Retina (tissue), 1 donor: ENCODE results near the gene IGSF6.
"Not testable (repeated sequence)": the region's sequence is repeated elsewhere in the genome, so short reads cannot be mapped to it uniquely, and the experiment has no call there.

Source experiments
- DNase-seq: peaks from one replicate; pipeline ENCODE4 v3.0.0-alpha.2; 2016

IGSF6 gene, protein sequence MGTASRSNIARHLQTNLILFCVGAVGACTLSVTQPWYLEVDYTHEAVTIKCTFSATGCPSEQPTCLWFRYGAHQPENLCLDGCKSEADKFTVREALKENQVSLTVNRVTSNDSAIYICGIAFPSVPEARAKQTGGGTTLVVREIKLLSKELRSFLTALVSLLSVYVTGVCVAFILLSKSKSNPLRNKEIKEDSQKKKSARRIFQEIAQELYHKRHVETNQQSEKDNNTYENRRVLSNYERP

DNA sequence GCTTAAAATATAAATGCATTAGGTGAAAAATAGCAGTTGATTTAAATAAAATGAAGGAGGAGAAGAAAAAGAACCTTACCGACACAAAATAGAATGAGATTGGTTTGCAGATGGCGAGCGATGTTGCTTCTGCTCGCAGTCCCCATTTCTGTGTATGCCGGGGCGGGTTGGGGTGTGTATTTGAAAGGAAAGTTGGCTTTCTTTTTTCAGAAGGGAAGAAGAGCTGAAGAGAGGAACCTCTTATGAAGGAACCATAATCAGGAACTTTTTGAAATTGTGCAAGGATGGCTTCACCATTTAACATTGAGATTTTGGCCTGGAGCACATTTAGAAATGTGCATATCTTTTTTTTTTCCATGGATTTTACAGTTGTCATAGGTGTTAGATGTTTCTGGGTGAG lies at the start of gene IGSF6:
Gene IGSF6, minus strand, starts transcription at position 156 of the 400 bp plus-strand sequence. Its CDS starts 10 bp downstream, at position 146.
- no peak for DNase-seq

DNA sequence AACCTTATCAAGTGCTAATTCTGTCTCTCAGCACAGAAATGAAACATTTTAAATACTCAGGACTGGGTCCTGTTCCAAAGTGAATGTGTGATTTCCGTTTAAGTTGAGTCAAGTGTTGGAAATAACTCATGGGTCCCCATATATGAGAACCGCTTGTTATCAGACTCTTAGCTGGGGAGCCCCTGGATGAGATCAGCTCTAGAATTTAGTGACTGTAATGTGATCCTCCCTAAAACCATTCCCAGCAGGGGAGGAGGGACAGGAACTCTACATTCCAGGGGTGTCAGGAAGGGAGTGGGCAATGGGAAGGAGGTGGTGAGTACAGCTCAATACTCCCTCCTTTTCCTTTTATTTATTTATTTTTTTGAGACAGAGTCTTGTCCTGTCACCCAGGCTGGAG lies 48.9 kb upstream of the IGSF6 start:
- DNase-seq, result no peak

DNA sequence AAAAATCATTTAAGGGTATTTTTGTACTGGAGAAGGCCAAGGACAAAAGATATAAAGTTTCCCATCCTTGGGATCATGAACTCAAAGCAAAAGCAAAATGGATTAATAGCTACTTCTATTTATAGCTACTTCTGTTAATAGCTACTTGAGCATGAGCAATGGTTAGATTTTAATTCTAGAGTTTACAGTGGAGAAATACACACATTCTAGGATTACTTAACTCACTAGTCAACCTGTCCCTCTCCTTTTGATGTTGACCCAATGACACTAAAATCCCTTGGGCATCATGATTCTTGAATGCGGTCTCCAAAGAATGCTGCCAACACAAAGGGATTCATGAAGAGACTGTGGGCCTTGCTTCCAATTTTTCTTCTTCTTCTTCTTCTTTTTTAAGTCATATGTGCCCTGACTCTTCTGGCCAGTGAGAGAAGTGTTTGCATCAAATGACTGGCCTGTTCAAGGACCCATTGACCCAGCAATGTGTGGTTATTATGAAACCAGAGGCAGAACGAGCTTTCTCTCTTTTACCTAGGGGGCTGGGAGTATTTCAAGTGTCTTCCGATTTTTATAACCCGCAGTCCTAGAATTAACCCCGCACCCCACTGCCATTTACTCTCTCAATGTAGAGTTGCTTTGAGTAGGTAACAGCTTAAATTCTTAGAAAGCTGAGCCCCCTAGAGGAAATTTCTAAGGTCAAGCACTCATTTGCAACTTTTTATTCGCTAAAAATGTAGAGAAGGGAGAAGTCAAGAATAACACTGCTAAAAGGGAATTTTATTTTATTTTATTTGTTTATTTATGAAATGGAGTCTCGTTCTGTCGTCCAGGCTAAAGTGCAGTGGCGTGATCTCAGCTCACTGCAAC lies 46.0 kb upstream of the IGSF6 start:
- no peak for DNase-seq

DNA sequence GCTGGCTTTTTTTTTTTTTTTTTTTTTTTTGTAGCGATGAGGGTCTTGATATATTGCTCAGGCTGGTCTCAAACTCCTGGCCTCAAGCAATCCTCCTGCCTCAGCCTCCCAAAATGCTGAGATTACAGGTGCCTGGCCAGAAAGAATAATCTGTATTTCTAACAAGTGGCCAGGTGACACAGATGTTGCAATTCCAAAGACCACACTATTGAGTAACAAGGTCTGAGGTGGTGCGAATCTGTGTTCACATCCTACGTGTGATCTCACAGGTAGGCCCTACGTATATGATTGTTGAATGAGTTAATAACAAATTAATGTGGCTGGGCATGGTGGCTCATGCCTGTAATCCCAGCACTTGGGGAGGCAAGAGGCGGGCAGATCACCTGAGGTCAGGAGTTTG lies 44.6 kb upstream of the IGSF6 start:
- DNase-seq, result no peak

DNA sequence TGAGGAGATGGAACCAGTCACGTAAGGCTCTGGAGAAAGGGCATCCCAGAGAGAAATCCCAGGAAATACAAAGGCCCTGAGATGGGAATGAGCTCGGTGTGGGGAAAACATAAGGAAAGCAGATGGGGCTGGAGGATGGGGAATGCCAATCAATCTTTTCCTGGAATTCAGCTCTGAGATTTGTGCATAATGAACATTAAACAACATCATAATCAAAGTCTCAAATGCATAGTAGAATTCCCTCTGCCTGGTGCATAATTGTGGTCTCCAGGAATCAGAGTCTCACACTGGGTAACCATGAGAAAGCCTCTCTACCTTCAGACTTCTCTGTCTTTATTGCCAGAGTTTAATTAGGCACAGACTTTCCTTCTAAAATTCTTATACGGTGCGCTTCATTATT lies 42.2 kb upstream of the IGSF6 start:
- no peak for DNase-seq

DNA sequence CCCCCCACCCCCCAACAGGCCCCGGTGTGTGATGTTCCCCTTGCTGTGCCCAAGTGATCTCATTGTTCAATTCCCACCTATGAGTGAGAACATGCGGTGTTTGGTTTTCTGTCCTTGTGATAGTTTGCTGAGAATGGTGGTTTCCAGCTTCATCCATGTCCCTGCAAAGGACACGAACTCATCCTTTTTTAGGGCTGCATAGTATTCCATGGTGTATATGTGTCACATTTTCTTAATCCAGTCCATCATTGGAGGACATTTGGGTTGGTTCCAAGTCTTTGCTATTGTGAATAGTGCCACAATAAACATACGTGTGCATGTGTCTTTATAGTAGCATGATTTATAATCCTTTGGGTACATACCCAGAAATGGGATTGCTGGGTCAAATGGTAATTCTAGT lies 38.6 kb upstream of the IGSF6 start:
- not testable (repeated sequence) for DNase-seq

DNA sequence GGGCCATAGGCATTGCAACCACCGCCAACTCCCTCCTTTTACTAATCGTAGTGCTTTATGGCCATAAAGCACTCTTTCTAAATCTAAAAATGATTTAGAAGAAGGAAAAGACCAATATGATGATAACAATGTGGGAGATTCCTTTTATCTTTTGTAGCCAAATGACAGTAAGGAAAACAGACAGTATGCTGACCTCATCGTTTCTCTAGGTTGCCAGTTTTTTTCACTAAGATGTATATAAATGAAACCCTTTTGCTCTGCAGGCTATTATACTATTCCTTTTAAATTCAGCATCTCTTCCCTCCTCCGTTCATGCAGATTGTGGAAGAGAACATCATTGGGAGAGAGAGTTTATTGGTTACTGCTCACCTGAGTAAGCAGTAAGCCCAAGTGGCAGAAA lies 36.7 kb upstream of the IGSF6 start:
- no peak for DNase-seq

DNA sequence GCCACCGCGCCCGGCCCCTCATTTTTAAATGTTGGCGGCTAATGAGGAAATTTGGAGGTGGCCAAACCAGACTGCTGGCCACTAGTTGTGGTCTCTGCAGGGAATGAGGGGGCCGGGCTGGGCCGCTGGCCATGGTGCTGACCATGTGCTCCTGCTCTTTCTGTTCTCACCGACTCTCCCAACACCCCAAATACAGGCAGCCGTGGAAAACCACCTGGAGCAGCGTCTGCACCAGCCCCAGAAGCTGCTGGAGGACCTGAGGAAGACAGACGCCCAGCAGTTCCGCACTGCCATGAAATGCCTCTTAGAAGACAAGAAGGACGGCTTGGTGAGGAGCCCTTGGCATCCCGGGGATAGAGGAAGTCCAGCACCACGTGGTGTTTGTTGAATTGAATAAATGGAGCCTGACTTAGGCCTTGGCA lies 32.6 kb upstream of the IGSF6 start:
- DNase-seq, result peak; percentile 36

DNA sequence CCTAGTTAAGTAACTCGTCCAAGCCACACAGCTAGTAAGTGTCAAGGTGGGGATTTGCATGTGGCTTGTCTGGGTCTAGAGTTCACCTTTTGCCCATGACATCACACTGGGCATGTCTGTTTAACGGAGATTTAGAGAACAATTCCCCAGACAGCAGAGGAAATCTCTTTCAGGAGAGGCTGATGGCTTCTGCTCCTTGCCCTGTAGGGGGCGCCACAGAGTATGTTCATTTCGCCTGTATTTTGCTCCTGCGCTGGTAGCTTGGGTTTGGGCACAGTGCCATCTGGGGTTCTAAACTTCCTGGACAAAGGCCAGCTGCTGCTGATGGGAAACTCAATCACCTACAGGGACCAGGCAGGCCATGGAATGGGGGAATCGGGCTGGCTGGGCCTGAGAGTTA lies 31.8 kb upstream of the IGSF6 start:
- DNase-seq, result no peak

DNA sequence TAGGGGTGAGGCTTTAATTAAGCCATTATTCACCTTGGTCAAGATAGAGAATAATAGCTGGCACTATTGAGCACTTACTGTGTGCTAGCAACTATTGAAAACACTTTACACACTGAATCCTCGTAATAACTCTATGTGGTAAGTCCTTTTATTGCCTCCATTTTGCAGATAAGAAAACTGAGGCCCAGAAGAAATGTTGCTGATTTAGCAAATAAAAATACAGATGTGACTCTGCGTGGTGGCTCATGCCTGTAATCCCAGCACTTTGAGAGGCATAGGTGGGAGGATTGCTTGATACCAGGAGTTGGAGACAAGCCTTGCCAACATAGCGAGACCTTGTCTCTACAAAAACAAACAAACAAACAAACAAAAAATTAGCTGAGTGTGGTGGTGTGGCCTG lies 30.8 kb upstream of the IGSF6 start:
- DNase-seq, result no peak

DNA sequence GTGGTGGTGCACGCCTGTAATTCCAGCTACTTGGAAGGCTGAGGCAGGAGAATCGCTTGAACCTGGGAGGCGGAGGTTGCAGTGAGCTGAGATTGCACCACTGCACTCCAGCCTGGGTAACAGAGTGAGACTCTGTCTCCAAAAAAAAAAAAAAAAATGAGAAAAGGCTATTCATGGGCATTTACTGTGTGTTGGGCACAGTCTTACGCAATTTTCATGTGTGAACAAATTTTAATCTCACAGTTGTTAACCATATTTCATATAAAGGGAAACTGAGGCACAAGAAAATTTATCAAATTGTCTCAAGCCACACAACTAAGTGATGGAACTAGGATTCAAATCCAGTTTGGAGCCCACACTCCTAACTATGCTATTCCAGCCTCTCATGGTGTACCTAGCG lies 28.3 kb upstream of the IGSF6 start:
- not testable (repeated sequence) for DNase-seq

DNA sequence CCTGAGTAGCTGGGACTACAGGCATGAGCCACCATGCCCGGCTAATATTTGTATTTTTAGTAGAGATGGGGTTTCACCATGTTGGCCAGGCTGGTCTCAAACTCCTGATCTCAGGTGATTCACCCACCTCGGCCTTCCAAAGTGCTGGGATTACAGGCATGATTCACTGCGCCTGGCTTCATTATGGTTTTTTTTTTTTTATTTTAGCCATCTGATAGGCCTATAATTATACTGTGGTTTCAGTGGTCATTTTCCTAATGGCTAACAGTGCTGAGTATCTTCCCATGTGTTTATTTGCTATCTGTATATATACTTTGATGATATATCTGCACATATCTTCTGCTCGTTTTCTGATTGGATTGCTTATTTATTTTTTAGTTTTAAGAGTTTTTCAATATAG lies 22.0 kb upstream of the IGSF6 start:
- not testable (repeated sequence) for DNase-seq

DNA sequence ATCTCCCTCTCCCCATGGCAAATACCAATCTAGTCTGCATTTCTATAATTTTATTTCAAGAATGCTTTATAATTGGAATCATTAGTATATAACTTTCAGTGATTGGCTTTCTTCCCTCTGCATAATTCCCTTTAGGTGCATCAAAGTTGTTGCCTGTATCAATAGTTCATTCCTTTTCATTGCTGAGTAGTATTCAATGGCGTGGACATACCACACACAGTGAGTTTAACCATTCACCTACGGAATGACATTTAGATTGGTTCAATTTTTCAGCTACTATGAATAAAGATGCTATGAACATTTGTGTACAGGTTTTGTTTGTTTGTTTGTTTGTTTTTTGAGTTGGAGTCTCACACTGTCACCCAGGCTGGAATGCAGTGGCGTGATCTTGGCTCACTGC lies 21.1 kb upstream of the IGSF6 start:
- DNase-seq, result no peak

DNA sequence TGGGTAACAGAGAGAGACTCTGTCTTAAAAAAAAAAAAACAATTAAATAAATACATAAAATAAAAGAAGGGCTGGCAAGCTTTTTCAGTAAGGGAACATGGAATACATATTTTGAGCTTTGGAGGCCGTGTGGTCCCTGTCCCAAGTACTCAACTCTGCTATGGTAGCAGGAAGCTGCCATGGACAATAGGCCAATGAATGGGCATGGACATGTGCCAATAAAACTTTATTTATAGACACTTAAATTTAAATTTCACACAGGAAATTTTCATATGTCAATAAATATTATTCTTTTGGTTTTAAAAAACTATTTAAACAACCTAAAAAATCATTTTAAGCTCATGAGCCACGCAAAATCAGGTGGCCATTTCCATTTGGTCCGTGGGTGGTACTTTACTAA lies 15.2 kb upstream of the IGSF6 start:
- no peak for DNase-seq

DNA sequence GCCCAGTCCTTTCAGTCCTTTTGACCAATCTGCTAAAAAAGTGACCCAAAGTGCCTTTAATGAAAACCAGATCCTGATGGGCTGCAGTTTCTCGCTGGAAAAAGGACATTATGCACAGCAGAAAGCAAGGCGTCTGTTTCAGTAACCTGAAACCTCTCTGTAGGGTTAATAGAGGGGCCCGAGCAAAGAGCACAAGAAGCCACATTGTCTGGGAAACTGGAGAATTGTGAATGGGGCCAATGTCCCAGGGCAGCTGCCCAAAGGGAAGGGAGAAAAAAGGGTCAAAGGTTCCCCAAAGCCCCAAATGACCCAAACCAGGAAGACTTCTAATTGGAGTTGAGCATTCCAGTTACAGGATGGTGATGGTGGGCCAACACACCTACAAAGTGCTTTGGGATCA lies 14.4 kb upstream of the IGSF6 start:
- no peak for DNase-seq

DNA sequence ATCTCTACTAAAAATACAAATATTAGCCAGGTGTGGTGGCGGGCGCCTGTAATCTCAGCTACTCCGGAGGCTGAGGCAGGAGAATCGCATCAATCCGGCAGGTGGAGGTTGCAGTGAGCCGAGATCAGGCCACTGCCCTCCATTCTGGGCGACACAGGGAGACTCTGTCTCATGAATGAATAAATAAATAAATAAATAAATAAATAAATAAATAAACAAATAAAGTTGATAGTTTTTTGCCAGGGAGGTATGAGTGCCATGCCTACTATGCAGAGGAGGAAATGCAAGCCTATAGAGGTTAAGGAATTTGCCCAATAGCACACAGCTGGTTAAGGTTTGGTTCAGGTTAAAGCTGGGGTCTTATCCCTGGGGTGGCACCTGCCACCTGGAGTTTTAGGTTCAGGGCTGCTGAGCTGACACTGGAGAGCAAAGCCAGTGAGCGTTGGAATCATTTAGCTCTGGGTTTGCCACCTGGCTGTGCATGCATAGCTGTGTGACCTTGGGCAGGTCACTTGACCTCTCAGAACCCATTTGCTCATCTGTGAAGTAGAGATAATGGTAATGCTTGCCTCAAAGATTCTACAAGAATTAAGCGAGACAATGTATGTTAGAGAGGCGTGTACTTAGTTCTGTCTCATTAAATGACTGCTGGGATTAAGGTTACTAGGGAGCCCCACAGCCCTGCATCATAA lies 12.5 kb upstream of the IGSF6 start:
- no peak for DNase-seq

DNA sequence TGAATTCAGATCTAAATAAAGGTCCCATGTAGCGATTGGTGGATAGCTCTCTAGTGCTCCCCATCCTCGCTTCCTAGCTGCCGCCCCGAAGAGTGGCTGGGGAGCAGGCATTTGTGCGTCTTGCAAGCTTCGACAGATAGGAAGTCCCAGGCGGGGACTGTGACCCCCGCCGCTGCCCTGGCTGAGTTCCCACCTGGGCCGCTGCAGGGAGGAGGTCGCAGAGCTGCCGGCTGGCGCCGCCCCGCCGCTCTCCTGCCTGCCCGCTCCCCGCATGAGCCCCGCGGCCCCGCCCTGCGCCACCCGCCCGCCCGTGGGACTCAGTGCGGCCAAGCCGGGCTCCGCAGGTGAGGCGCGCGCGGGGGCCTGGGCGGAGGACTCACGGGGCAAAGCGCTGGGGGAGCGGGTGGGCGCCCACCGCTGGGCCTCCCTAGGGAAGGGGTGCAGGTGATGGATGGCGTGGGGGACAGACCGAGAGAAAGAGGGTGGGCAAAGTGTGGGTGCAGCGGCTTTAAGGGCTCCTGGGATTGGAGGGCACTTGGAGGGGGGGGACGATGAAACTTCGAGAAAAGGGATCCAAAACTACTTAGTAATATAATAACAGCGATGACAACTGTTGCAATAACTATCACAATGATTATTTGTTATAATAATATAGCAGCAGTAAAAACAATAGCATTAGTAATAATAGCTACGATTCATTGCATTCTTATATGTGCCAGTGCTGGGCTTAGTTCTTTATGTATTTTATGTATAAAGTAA lies 11.7 kb upstream of the IGSF6 start, which contains the start of gene OTOA:
Gene OTOA, plus strand, starts transcription at position 80 of the 759 bp plus-strand sequence. CDS start 14,547 bp downstream, outside the sequence.
- DNase-seq, result no peak

DNA sequence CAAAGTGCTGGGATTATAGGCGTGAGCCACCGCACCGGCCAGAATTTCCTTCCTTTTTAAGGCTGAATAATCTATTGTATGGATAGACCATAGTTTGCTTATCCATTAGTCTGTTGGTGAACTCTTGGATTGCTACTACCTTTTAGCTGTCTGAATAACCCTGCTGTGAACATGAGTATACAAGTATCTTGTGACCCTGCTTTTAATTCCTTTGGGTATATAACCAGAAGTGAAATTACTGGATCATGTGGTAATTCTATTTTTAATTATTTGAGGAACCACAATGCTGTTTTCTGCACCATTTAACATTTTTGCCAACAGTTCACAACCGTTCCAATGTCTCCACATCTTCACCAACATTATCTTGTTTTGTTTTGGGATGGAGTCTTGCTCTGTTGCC lies 6.7 kb upstream of the IGSF6 start:
- DNase-seq, result no peak

DNA sequence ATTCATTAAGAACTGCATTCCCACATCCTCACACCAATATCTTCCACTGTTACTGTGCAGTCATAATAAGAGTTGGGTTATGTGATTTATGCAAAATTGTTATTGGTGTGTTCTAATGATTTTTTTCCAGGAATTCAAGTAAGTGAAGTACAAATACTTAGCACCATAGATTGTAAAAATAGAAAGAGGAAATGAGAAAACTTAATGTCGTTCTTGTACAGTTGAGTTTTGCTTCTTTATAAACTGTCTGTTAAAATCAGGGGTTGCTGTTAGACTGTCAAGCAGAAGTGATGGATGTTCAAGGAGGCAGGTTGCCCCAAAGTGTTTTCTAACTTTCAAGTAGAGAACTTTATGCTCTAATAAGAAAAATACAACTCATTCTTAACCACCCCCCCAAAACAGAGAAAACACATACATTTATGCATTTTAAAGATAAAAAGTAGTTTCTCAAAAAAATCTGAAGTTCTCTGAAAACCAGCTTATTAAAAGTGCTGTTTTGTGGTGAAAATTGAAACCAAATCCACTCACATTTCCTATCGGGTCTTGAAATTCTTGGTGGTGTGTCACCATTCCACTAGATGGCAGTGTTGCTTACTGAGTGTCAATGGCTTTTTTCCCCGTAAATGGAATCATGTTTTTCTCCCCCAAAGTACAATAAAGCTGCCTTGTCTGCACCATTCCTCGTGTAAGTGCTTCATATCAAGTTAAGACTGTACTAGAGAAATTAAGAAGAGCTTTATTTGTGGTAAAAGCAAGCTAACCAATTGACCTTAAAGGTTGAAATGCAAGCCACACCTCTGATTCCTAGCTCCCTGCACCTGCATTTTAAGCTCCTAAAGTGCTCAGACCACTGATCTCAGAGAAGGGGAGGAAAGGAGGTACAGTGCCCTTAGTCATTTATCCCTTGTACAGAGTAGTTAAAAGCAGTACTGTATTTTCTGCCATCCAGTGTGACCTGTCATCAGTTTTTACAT lies 4.7 kb upstream of the IGSF6 start:
- peak; percentile 47 for DNase-seq

DNA sequence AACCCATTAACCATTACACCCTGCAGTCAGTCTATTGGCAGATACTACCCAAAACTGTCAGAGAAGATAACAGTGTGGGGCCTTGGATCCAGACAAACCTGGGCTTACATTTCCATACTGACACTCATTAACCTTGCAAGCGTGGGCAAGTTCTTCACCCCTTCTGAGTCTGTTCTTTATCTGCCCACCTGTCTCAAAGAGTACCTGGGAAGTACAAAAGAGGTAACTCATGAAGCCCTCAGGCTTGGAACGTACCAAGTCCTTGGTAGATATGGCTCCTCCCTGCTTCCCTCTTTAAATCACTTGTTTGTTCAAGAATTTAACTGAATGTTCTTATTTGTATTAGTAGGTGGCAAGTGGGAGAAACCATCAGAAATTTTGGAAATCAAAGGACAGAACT lies 2.5 kb upstream of the IGSF6 start:
- DNase-seq, result no peak

DNA sequence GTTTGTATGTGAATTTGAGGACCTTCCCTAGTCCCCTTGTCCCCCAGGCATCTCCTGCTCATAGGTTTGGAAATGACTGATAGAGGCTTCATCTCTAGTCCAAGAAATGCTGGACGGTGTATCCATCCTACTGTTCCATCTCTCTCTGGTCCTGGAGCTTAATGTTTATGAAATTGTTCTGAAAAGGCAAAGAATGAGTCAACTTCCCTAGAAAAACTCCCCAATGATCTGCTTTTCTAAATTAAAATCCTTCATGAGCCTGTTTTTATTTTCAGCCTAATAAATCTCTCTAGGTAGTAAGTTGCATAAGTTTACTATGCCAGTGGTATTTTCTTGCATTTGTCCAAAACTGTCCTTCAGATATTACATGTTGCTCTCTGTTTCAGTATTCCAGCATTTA lies 2.1 kb upstream of the IGSF6 start:
- DNase-seq, result no peak

DNA sequence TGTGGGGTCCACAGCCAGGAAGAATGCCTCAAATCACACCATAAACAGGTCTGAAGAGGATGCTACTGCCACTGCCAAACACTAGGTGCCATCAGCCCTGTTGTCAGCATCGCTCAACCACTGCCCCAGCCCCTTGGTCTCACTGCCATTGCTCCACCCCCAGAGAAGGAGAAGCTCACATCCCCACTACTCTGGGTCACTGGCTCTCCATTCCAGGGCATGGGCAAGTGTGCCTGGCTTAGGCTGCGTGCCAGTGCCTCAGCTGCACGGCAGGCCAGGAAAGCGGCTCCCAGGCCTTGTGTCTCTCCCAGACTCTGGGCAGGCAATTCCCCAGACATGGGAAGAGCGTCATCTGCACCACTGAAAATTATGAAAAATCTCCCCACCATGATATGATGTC lies 1.2 kb upstream of the IGSF6 start:
- no peak for DNase-seq
